Activated T-cell treated with anti-CD3 and anti-CD28 coated beads, Interleukin-2, amount 50 U/mL, for 4 hours (primary cell): ENCODE measurements around the gene SHTN1. TPM values are rescaled to one million over a fixed set of nuclear protein-coding genes. Genes with fewer than 3 reads are reported as not detected.

ENCODE experiments used
- ATAC-seq, 2 donors: fragments of 200-7000 bp; cut with Tn5 transposase; one replicate each; pipeline ENCODE4 v1.10.0; 2021
- DNase-seq: peaks from one replicate; pipeline ENCODE4 v3.0.0-alpha.2; 2020
- H3K27me3 Mint-ChIP-seq: one replicate; pipeline ENCODE4 v1.8.0; 2021; ENCODE audit warnings: low read depth, mixed read lengths
- H3K36me3 Mint-ChIP-seq: one replicate; pipeline ENCODE4 v1.8.0; 2022; ENCODE audit warnings: mixed read lengths; ENCODE audit not compliant: insufficient read depth
- H3K4me1 Mint-ChIP-seq: one replicate; pipeline ENCODE4 v1.8.0; 2021; ENCODE audit warnings: low read depth, mixed read lengths
- H3K4me3 Mint-ChIP-seq: one replicate; pipeline ENCODE4 v1.8.0; 2021; ENCODE audit warnings: mild to moderate bottlenecking, moderate library complexity, mixed read lengths
- H3K9me3 Mint-ChIP-seq: one replicate; pipeline ENCODE4 v1.8.0; 2021; ENCODE audit warnings: mixed read lengths
- total RNA-seq, 3 donors: library from RNA; stranded (reverse); gene quantifications; one replicate each; pipeline ENCODE4 v1.2.1, GENCODE V29; 2021

The SHTN1 gene
- total RNA-seq, 3 donors from 2014 or later, result 0.13 to 0.35 (median 0.24) TPM

DNA sequence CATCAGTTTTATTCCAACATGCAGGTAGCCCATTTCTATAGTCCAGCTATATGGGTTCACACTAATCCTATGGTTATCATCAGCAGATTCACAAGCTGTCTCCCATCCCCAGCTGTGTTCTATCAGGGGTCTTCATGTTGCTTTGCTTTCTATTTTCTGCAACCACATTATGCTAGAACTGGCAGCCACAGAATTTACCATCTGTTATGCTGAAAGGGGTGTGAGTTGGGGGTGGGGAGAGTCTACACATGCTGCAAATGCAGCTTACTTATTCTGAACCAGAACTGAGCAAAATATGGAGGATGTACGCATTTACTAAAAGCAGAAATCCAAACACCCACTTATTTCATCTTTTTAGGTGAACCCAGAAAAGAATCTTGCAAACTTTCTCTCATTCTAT lies 32.9 kb downstream of the SHTN1 start:
- no peak for DNase-seq
- Mint-ChIP-seq H3K9me3 (no peaks in the 10 kb centered on the region), H3K4me3 (no peak overlapping the region), H3K36me3 (no peaks in the 10 kb centered on the region), H3K27me3 (no peaks in the 10 kb centered on the region), H3K4me1 (no peaks in the 10 kb centered on the region)
- ATAC-seq, result no peak

DNA sequence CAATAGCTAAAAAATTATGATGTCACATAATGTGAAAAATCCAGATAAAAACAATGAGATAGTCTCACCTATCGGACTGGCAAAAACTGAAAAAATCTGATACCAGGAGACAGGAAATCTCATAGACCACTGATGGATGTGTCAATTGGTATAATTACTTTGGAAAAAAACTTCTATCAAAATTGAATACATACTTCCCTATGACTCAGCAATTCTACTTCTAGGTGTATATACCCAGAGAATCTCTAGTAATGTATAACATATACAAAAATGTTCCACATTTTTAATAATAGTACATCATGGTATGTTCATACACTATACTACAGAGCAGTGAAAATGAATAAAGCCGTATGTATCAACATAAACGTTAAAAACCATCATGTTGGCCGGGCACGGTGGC lies 34.9 kb downstream of the SHTN1 start:
- Mint-ChIP-seq H3K36me3 (no peaks in the 10 kb centered on the region), H3K9me3 (no peaks in the 10 kb centered on the region), H3K4me1 (no peaks in the 10 kb centered on the region), H3K4me3 (no peak overlapping the region), H3K27me3 (no peaks in the 10 kb centered on the region)
- no peak for DNase-seq
- ATAC-seq, result no peak

DNA sequence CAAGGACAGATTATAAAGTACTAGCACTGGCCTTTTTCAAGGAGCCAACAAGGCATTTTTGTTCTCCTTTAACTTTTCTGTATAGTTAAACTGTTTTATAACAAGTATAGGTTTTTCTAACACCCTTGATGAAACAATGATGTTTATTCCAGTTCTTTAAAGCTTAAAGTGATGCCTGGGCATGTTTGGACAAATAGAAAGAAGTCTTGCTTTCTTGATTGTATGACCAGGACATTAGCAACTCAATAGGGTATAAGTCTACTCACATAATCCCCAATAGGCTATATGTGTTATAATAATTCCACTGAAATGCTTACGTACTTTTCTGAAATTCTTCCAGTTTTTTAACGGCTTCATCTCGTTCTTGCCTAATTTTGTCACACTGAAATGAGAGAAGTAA lies 36.7 kb downstream of the SHTN1 start:
- Mint-ChIP-seq H3K4me1 (no peaks in the 10 kb centered on the region), H3K4me3 (no peak overlapping the region), H3K27me3 (no peaks in the 10 kb centered on the region), H3K9me3 (no peaks in the 10 kb centered on the region), H3K36me3 (no peaks in the 10 kb centered on the region)
- no peak for ATAC-seq
- DNase-seq, result no peak

DNA sequence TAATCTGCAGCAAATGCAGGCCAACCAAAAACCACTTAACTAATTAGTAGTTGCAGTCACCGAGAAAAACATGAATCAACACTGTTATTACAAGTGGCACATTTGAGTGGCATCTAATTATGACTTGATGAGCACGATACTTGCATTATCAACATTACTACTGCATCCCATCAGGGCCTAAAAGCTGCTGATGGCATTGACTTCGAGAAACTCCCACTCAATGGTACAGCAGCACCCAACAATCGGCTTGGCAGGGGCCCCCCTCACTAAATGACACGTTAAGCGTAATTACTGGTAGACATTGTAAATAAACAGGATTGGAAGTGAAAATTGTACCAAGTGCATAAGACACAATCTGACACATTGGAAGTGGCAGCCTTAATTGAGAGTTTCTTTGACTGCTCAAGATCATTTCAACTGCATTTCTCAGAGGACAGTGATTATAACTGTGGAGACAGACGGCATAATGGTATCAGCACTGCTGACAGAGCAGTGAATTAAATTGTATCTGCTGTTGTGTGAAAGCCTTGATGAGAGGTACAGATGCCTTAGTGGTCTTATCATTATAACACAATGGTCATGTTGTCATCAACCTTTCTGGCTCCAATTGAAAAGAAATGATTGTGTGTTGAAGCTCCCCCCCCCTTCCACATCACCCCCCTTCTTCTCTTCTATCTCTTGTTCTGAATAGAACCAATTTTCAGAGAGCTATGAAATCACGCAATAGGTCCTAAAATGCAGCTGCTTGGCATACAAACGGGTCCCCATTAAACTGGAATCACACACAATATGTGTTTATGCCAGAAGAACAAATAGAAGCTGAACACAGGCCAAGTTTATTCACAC lies 43.4 kb downstream of the SHTN1 start:
- Mint-ChIP-seq H3K4me1 (no peaks in the 10 kb centered on the region), H3K4me3 (no peak overlapping the region), H3K36me3 (no peaks in the 10 kb centered on the region), H3K27me3 (no peaks in the 10 kb centered on the region), H3K9me3 (no peaks in the 10 kb centered on the region)
- DNase-seq (no peak), ATAC-seq (no peak)

DNA sequence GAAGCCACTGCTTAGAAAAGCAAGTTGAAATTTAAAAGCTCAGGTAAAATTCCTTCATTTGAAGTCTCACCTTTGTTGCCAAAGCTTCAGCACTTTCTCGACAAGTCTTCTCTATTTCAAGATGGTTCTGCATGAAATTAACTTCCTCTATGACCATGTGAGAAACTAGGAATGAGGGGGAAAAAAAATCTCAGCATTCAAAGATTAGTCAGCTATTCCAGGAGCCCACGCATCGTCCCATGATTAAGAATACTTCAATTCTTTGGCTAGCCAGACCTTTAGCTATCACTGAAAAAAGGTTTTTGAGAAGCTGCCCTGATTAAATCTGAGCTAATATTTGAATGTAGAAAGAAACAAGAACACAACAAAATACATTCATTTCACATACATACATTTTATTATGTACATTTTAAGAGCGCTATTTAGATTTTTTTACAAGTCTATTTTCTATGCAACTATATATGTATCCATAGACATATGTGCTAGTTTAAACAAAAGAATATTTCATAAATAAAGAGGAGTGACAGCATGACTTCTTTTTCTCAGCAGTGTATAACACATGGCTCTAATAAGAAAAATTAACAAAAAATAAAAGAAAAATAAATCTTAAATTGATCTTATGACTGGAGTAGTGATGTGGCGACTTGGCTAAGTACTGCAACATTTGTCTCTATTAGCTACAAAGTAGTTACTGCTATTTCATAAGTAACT lies 44.8 kb downstream of the SHTN1 start:
- H3K4me3 Mint-ChIP-seq, result no peak overlapping the region
- no peaks in the 10 kb centered on the region for H3K36me3 Mint-ChIP-seq
- DNase-seq (no peak), ATAC-seq (no peak)
- no peaks in the 10 kb centered on the region for H3K4me1 Mint-ChIP-seq
- no peaks in the 10 kb centered on the region for H3K9me3 Mint-ChIP-seq
- H3K27me3 Mint-ChIP-seq, result no peaks in the 10 kb centered on the region

DNA sequence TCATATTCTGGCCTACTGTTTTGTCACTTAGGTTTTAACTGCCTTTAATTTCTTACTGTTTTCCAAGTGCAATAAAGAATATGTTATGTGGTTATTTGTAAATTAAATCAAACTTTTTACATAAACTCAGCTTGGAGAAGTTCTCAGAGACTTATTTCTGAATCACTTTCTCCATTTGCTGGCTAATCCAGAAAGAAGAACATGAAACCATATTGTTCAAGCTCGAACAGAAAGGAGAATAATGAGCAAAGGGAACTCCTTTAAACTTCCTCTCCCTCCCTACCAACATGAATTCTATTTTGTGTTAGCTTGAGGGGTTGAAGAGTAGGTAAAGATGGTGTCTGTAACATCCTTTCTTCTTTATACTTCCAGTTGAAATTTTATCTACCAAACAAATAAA lies 52.3 kb downstream of the SHTN1 start:
- H3K4me1 Mint-ChIP-seq, result no peaks in the 10 kb centered on the region
- no peaks in the 10 kb centered on the region for H3K36me3 Mint-ChIP-seq
- H3K27me3 Mint-ChIP-seq, result no peaks in the 10 kb centered on the region
- no peaks in the 10 kb centered on the region for H3K9me3 Mint-ChIP-seq
- DNase-seq (no peak), ATAC-seq (no peak)
- H3K4me3 Mint-ChIP-seq, result no peak overlapping the region

DNA sequence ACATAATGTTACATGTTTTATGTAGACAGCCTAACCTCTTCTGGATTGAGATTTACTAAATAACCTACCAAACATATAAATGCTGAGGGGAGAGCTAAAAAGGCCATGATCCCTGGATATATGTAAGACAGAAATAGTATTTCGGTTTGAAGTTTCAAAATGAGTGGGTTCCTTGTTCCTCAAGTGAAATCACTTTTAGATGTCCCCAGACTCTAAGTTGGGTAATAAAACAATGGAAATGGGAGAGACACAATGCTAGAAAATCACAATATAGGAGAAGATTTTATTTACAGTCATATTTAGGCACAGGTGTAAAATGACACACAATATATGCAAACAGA lies 56.5 kb downstream of the SHTN1 start:
- Mint-ChIP-seq H3K36me3 (no peaks in the 10 kb centered on the region), H3K4me3 (no peak overlapping the region), H3K9me3 (no peaks in the 10 kb centered on the region), H3K27me3 (peaks cover 2% of the 10 kb centered on the region), H3K4me1 (no peaks in the 10 kb centered on the region)
- DNase-seq, result no peak
- no peak for ATAC-seq

DNA sequence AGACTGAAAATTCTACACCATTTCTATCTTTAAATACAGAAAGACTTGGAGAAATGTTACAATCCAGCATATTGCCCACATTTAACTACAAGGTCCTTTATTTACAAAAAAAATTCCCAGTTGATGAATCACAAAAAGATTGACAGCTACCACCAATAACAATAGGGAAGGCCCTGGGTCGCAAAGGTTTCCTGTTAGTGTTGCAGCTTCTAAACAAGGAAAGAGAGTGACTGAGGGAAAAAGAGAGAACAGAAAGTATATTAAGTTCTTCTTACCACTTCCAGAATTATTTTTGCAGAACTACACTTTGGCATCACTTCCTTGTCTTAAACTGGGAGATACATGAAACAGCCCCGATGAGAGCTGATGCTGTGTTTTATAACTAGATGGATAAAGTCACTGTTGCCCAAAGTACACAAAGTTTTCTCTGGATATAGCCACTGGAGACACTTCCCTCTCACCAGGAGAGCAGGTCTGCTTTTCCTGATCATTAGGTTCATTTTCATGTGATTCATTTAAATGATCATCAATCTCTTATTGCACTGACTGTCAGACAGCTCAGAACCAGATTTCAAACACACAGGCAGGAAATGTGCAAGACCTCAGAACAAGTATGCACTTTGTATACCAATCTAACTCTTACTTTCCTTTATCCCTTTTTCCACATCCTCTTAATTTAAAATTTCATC lies 57.0 kb downstream of the SHTN1 start:
- H3K27me3 Mint-ChIP-seq, result peaks cover 2% of the 10 kb centered on the region
- DNase-seq (no peak), ATAC-seq (no peak)
- no peaks in the 10 kb centered on the region for H3K36me3 Mint-ChIP-seq
- no peak overlapping the region for H3K4me3 Mint-ChIP-seq
- no peaks in the 10 kb centered on the region for H3K4me1 Mint-ChIP-seq
- H3K9me3 Mint-ChIP-seq, result no peaks in the 10 kb centered on the region

DNA sequence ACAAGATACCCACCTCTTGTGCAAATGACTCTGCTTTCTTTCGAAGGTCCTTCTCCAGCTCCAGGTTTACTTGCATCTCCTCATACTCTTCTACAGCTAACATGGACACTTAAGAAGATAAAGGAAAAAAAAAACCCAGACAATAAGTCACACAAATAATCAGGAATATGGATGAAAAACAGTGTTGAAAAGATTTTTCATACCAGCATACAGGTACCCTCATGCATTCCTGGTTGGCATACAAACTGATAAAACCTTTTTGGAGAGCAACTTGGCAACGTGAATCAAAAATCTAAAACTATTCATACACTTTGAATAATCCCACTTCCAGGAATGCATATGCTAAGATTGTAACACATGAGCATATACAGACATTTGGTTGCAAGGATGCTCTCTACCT lies 60.1 kb downstream of the SHTN1 start:
- no peak for DNase-seq
- peaks cover 2% of the 10 kb centered on the region for H3K27me3 Mint-ChIP-seq
- H3K4me3 Mint-ChIP-seq, result no peak overlapping the region
- ATAC-seq, result no peak
- no peaks in the 10 kb centered on the region for H3K9me3 Mint-ChIP-seq
- no peaks in the 10 kb centered on the region for H3K4me1 Mint-ChIP-seq
- no peaks in the 10 kb centered on the region for H3K36me3 Mint-ChIP-seq

DNA sequence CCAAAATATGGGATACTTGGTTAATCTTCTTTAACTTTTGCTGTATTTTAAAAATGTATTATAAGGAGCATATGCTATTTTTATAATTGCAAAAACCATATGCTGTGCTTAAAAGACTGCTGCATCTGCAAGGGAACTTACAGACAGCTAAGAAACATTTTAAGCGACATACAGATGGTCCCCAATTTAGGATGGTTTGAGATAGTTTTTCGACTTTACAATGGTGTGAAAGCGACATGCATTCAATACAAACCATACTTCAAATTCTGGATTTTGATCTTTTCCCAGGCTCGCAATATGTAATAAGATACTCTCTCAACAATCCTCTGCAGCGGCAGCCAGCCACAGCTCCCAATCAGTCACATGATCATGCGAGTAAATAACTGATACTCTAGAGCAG lies 73.2 kb downstream of the SHTN1 start:
- Mint-ChIP-seq H3K27me3 (no peaks in the 10 kb centered on the region), H3K4me1 (no peaks in the 10 kb centered on the region)

DNA sequence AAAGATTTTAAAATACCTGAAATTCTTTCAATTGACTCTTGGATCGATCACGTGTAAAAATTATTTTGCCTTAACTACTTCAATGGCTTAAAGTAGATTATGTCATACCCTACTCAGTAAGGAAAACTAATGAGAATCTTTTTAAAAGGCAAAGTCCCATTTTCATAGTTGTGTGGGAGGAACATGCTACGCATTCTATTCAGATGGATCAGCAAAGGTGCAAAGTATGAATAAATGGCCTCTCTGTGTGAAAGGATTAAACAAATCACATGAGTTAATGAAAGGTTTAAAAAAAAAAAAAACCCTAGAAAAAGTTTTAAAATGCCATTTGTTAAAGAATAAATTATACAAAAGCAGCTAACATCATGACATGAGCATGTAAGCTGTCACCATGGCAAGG lies 78.6 kb downstream of the SHTN1 start:
- ATAC-seq, result no peak
- Mint-ChIP-seq H3K4me3 (no peak overlapping the region), H3K4me1 (no peaks in the 10 kb centered on the region), H3K9me3 (no peaks in the 10 kb centered on the region), H3K27me3 (no peaks in the 10 kb centered on the region), H3K36me3 (no peaks in the 10 kb centered on the region)
- no peak for DNase-seq

More for the DNA sequence above, 73.2 kb downstream of the SHTN1 start:
- H3K4me3 Mint-ChIP-seq, result no peak overlapping the region
- H3K9me3 Mint-ChIP-seq, result peaks cover 9% of the 10 kb centered on the region
- no peak for ATAC-seq
- no peaks in the 10 kb centered on the region for H3K36me3 Mint-ChIP-seq
- no peak for DNase-seq

DNA sequence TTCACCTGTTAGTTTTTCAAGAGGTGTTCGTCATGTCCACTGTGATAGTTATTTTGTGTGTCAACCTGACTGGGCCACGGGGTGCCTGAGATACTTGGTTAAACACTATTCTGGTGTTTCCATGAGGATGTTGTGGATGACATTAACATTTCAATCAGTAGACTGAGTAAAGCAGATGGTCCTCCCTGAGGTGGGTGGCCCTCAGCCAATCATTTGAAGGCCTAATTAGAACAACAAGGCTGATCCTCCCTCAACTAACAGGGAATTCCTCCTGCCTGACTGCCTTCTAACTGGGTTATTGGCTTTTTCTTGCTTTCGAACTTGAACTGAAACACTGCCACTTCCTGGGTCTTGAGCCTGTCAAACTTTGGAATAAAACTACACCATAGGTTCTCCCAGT lies 79.9 kb downstream of the SHTN1 start:
- DNase-seq (no peak), ATAC-seq (no peak)
- H3K36me3 Mint-ChIP-seq, result no peaks in the 10 kb centered on the region
- no peak overlapping the region for H3K4me3 Mint-ChIP-seq
- H3K27me3 Mint-ChIP-seq, result no peaks in the 10 kb centered on the region
- H3K4me1 Mint-ChIP-seq, result no peaks in the 10 kb centered on the region
- no peaks in the 10 kb centered on the region for H3K9me3 Mint-ChIP-seq

DNA sequence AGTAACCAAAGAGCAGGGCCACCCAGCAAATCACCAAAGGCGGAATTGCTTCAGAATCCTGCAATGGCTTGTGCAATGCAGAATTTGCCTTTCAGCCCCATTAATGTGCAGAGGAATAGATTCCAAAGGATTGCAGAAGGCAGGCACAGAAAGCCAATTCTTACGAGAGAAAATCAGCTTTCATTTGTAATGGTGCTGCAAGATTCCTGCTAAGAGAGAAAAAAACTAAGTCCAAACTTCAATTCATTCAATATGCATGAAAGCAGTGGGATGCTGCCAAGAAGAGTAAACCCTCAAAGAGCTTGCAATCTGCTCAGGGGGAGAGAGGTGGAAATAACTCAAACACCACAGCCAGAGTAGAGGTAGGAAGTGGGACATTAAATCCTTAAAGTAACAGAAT lies 85.3 kb downstream of the SHTN1 start:
- ATAC-seq, result no peak
- H3K4me3 Mint-ChIP-seq, result no peak overlapping the region
- no peak for DNase-seq
- no peaks in the 10 kb centered on the region for H3K27me3 Mint-ChIP-seq
- H3K9me3 Mint-ChIP-seq, result no peaks in the 10 kb centered on the region
- H3K4me1 Mint-ChIP-seq, result no peaks in the 10 kb centered on the region
- H3K36me3 Mint-ChIP-seq, result no peaks in the 10 kb centered on the region

DNA sequence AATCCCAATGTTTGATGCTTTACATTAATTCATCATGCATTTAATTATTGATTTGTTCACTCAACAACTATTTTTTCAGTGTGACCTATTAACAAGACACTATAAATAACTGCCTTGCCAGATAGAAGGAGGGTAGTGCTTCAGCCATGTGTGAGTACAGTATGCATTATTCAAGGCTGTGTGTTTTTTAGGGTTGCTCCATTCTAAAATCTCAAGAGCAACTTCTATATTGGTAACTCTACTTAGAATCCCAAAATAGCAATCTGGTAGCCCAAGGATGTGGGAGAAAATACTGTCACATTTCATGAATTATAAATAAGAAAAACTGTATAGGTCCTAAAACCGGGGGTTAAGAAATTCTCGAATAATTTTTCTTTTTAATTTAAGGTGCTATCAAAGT lies 85.8 kb downstream of the SHTN1 start:
- H3K4me3 Mint-ChIP-seq, result no peak overlapping the region
- no peaks in the 10 kb centered on the region for H3K4me1 Mint-ChIP-seq
- DNase-seq (no peak), ATAC-seq (no peak)
- H3K27me3 Mint-ChIP-seq, result no peaks in the 10 kb centered on the region
- no peaks in the 10 kb centered on the region for H3K36me3 Mint-ChIP-seq
- no peaks in the 10 kb centered on the region for H3K9me3 Mint-ChIP-seq

DNA sequence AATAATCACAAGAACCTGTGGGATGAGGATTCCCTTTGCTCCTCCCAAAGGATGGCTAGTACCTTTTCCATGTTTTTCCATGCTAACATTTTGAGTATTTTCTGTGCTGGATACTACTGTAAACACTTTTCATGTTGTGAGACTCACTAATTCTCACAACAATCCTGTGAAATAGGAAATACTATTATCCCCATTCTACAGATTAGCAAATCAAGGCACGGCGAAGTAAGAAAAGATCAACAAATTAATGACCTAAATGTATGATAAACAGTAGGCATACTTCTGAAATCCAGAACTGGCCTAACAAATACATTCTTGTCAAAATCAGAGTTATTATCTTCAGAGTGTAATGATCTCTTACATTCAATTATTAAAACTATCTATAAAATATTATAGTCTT lies 86.4 kb downstream of the SHTN1 start:
- no peak overlapping the region for H3K4me3 Mint-ChIP-seq
- H3K9me3 Mint-ChIP-seq, result no peaks in the 10 kb centered on the region
- DNase-seq, result no peak
- no peaks in the 10 kb centered on the region for H3K36me3 Mint-ChIP-seq
- H3K4me1 Mint-ChIP-seq, result no peaks in the 10 kb centered on the region
- no peaks in the 10 kb centered on the region for H3K27me3 Mint-ChIP-seq
- no peak for ATAC-seq
